Fibroblast of lung (primary cell): ENCODE results near the gene SLC23A2.

Experiments used
- CTCF ChIP-seq, 2 donors: IDR thresholded peaks in 1 of 2; conservative IDR thresholded peaks in 1 of 2; 1 replicate in 1 of 2; 2 replicates in 1 of 2; pipeline ENCODE4 v1.5.1; 2011 to 2012; ENCODE audit warnings: low read length in 2 of 2, control low read depth in 1 of 2, inconsistent platforms in 1 of 2, low read depth in 1 of 2, mild to moderate bottlenecking in 1 of 2
- EZH2 ChIP-seq: IDR thresholded peaks from 2 replicates; pipeline ENCODE4 v1.5.1; 2012; ENCODE audit warnings: low read length, control low read depth, mild to moderate bottlenecking; ENCODE audit errors: missing control alignments

GRCh38 chr20:4854561-4854901, 146.8 kb downstream of the SLC23A2 start:
- TF ChIP-seq CTCF (conservative IDR thresholded peaks at IDR 0.05 in 1 of 2, IDR thresholded peaks at IDR 0.05 in 1 of 2; ENCODE audit: low read depth in 1 of 2, low read length in 2 of 2) (no peak), EZH2 (no peak)
